Activated CD4-positive, alpha-beta T cell treated with anti-CD3 and anti-CD28 coated beads, Interleukin-2, amount 50 U/mL, for 16 hours (primary cell): ENCODE measurements around the gene PEX11G.

Source experiments
- DNase-seq: peaks from one replicate; pipeline ENCODE4 v3.0.0-alpha.2; 2020

The PEX11G gene

GRCh38 chr19:7428651-7429113, 60.2 kb downstream of the PEX11G start:
- peak; percentile 15 for DNase-seq

- peak; percentile 56 for DNase-seq
Observed at GRCh38 chr19:7427944-7428343, 60.9 kb downstream of the PEX11G start.

- DNase-seq = peak; percentile 70
Observed at GRCh38 chr19:7426986-7427385, 61.8 kb downstream of the PEX11G start.
